Measurements from ENCODE around the gene ALK. TPM values are rescaled to one million over a fixed set of nuclear protein-coding genes. Genes with fewer than 3 reads are reported as not detected.

Gene ALK
- total and polyA plus RNA-seq, 3 experiments from 2014 or later: not detected

DNA sequence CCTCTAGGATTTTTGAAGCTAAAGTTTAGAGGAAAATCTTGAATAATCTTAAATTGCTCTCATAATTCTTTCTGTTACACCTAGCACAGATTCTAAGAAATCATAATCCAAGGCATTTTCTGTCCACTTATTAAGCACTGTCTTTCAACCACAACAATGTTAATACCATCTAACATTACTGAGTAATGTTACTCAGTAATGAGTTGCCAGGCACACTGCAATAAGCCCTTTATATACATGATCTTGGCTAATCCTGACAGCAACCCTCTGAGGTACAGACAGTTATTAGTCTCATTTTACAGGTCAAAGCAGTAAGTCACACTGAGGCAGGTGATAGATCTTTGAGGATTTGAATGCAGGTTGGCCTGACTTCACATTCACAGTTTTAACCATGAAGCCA lies 291.9 kb downstream of the ALK start:
- Histone ChIP-seq H3K36me3 (ENCODE audit: insufficient read depth, low read length) (no peaks in the 10 kb centered on the region), H3K9me3 (ENCODE audit: low read length) (no peaks in the 10 kb centered on the region), H3K27ac (ENCODE audit: low read depth, low read length) (no peak overlapping the region), H3K4me1 (ENCODE audit: insufficient read depth, low read length) (no peaks in the 10 kb centered on the region), H3K27me3 (ENCODE audit: insufficient read depth, low read length, poor library complexity, severe bottlenecking) (no peaks in the 10 kb centered on the region), H3K4me3 (ENCODE audit: low read length) (no peak overlapping the region)
- no peaks in the 10 kb centered on the region for H3K36me3 Mint-ChIP-seq
- ChIA-PET CTCF (no interaction called here), POLR2A (no interaction called here)
- no peaks in the 10 kb centered on the region for H3K4me1 Mint-ChIP-seq
- H3K27me3 Mint-ChIP-seq: peaks cover 12 to 36% of the 10 kb centered on the region in 2 donors
- no peak overlapping the region for H3K27ac Mint-ChIP-seq
- no peak for DNase-seq
- peaks cover 0 to 7% (median 0%) of the 10 kb centered on the region in 5 donors for H3K9me3 Mint-ChIP-seq
- no peak overlapping the region for H3K4me3 Mint-ChIP-seq

GRCh38 chr2:29628862-29629261 lies 292.5 kb downstream of the ALK start:
- CTCF ChIA-PET: no interaction called here

DNA sequence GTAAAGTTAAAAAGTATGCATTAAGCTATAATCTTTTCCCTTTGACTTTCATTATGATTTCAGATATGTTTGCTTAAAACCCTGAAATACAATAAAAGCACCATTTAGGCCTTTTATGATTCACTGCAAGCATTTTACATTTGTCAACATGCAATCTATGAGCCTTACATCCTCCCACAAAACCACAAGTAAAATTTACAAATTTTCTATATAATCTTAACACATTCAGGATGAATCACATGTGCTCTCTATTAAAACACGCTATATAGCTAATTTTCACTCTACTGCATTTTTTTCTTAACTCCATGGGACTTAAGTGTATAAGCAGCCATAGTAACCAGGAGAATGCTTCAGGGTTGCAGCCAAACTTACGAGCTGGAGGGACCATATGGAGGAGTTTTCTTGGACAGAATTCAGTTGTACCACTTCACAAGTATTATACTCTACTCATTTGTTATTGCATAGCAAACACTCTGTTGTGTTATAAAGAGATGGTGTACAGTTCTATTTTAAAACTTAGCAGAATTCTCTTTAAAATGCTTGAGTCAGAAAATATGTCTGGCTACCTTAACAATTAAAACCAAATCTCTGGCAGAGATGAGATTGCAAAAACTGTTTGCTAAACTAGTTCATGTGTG lies 293.2 kb downstream of the ALK start:
- no peak overlapping the region for H3K27ac Mint-ChIP-seq
- Histone ChIP-seq H3K4me1 (ENCODE audit: insufficient read depth, low read length) (no peaks in the 10 kb centered on the region), H3K4me3 (ENCODE audit: low read length) (no peak overlapping the region), H3K27me3 (ENCODE audit: insufficient read depth, low read length, poor library complexity, severe bottlenecking) (no peaks in the 10 kb centered on the region), H3K36me3 (ENCODE audit: insufficient read depth, low read length) (no peaks in the 10 kb centered on the region), H3K9me3 (ENCODE audit: low read length) (no peaks in the 10 kb centered on the region), H3K27ac (ENCODE audit: low read depth, low read length) (no peak overlapping the region)
- ChIA-PET CTCF (no interaction called here), POLR2A (no interaction called here)
- peaks cover 14 to 35% of the 10 kb centered on the region in 2 donors for H3K27me3 Mint-ChIP-seq
- no peaks in the 10 kb centered on the region for H3K4me1 Mint-ChIP-seq
- no peak for DNase-seq
- H3K36me3 Mint-ChIP-seq: no peaks in the 10 kb centered on the region
- H3K9me3 Mint-ChIP-seq: peaks cover 0 to 7% (median 0%) of the 10 kb centered on the region in 5 donors
- no peak overlapping the region for H3K4me3 Mint-ChIP-seq

More at GRCh38 chr2:29628862-29629261, 292.5 kb downstream of the ALK start:
- Mint-ChIP-seq H3K27ac (no peak overlapping the region), H3K36me3 (no peaks in the 10 kb centered on the region), H3K27me3 (peaks cover 12 to 36% of the 10 kb centered on the region in 2 donors), H3K4me3 (no peak overlapping the region), H3K9me3 (peaks cover 0 to 7% (median 0%) of the 10 kb centered on the region in 5 donors), H3K4me1 (no peaks in the 10 kb centered on the region)
- Histone ChIP-seq H3K4me3 (ENCODE audit: low read length) (no peak overlapping the region), H3K27me3 (ENCODE audit: insufficient read depth, low read length, poor library complexity, severe bottlenecking) (no peaks in the 10 kb centered on the region), H3K4me1 (ENCODE audit: insufficient read depth, low read length) (no peaks in the 10 kb centered on the region), H3K36me3 (ENCODE audit: insufficient read depth, low read length) (no peaks in the 10 kb centered on the region), H3K9me3 (ENCODE audit: low read length) (no peaks in the 10 kb centered on the region), H3K27ac (ENCODE audit: low read depth, low read length) (no peak overlapping the region)
- POLR2A ChIA-PET: no interaction called here
- no peak for DNase-seq

DNA sequence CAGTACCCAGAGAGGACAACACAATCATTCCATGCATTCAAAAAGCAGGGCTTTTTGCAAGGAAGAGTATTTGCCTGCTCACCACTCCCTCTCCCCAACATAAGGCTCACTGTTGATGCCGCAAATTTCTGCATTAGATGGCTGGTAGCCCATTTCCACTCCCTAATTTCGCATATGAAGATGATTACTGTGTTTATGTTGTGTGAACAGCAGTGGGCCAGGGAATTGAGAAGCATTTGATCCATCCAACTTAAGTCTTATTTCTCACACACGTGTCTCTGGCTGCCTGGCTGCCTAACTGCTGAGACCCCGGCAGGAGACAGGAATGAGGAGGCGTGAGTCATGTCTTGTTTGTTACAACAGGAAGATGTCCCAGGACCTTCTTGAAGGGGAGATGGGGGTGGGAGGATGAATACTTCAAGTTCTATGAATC lies 294.1 kb downstream of the ALK start:
- Mint-ChIP-seq H3K36me3 (no peaks in the 10 kb centered on the region), H3K4me1 (no peaks in the 10 kb centered on the region), H3K4me3 (no peak overlapping the region), H3K27me3 (peaks cover 16 to 30% of the 10 kb centered on the region in 2 donors), H3K27ac (peak overlapping the region in 1 of 8 donors; percentile 43), H3K9me3 (peaks cover 0 to 7% (median 0%) of the 10 kb centered on the region in 5 donors)
- no peaks in the 10 kb centered on the region for H3K36me3 ChIP-seq (ENCODE audit: insufficient read depth, low read length)
- H3K4me3 ChIP-seq (ENCODE audit: low read length): no peak overlapping the region
- no peaks in the 10 kb centered on the region for H3K4me1 ChIP-seq (ENCODE audit: insufficient read depth, low read length)
- ChIA-PET POLR2A (no interaction called here), CTCF (no interaction called here)
- H3K27ac ChIP-seq (ENCODE audit: low read depth, low read length): no peak overlapping the region
- H3K9me3 ChIP-seq (ENCODE audit: low read length): no peaks in the 10 kb centered on the region
- DNase-seq: no peak
- no peaks in the 10 kb centered on the region for H3K27me3 ChIP-seq (ENCODE audit: insufficient read depth, low read length, poor library complexity, severe bottlenecking)

- Mint-ChIP-seq H3K36me3 (no peaks in the 10 kb centered on the region), H3K27me3 (peaks cover 8 to 14% of the 10 kb centered on the region in 2 donors), H3K9me3 (peaks cover 0 to 3% (median 0%) of the 10 kb centered on the region in 5 donors), H3K4me3 (no peak overlapping the region), H3K27ac (no peak overlapping the region), H3K4me1 (no peaks in the 10 kb centered on the region)
- H3K4me1 ChIP-seq (ENCODE audit: insufficient read depth, low read length): no peaks in the 10 kb centered on the region
- no peaks in the 10 kb centered on the region for H3K27me3 ChIP-seq (ENCODE audit: insufficient read depth, low read length, poor library complexity, severe bottlenecking)
- DNase-seq: no peak
- no peaks in the 10 kb centered on the region for H3K36me3 ChIP-seq (ENCODE audit: insufficient read depth, low read length)
- H3K4me3 ChIP-seq (ENCODE audit: low read length): no peak overlapping the region
- POLR2A ChIA-PET: no interaction called here
- H3K9me3 ChIP-seq (ENCODE audit: low read length): no peaks in the 10 kb centered on the region
- CTCF ChIA-PET: no interaction called here
- H3K27ac ChIP-seq (ENCODE audit: low read depth, low read length): no peak overlapping the region
Observed at GRCh38 chr2:29620890-29621289, 300.5 kb downstream of the ALK start.

GRCh38 chr2:29619689-29620088 lies 301.7 kb downstream of the ALK start:
- Histone ChIP-seq H3K4me3 (ENCODE audit: low read length) (no peak overlapping the region), H3K9me3 (ENCODE audit: low read length) (no peaks in the 10 kb centered on the region), H3K4me1 (ENCODE audit: insufficient read depth, low read length) (no peaks in the 10 kb centered on the region), H3K36me3 (ENCODE audit: insufficient read depth, low read length) (no peaks in the 10 kb centered on the region), H3K27ac (ENCODE audit: low read depth, low read length) (no peak overlapping the region), H3K27me3 (ENCODE audit: insufficient read depth, low read length, poor library complexity, severe bottlenecking) (no peaks in the 10 kb centered on the region)
- POLR2A ChIA-PET: no interaction called here
- Mint-ChIP-seq H3K4me3 (no peak overlapping the region), H3K27me3 (peaks cover 13% of the 10 kb centered on the region in 2 donors), H3K9me3 (peaks cover 0 to 3% (median 0%) of the 10 kb centered on the region in 5 donors), H3K27ac (no peak overlapping the region), H3K4me1 (no peaks in the 10 kb centered on the region), H3K36me3 (no peaks in the 10 kb centered on the region)
- no peak for DNase-seq
- CTCF ChIA-PET: no interaction called here

DNA sequence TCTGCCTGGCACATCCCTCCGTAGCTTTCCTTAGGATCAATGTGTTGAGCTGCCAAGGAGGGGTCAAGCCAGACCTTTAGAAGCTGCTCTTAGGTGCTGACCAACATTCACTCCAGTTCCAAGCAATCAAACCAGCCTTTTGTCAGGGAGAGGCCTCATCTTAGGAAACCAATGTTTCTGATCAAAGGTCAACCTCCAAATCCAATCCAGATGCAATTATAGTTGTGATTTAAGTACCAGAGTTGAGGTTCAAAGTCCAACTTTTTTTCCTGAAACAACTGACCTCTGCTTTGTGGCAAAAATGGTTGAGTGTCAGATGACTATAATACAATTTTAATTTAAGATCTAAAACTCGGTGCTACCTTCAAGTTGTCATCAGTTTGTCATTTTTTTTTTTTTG lies 303.4 kb downstream of the ALK start:
- Mint-ChIP-seq H3K4me1 (no peaks in the 10 kb centered on the region), H3K27ac (no peak overlapping the region), H3K9me3 (peaks cover 0 to 3% (median 0%) of the 10 kb centered on the region in 5 donors), H3K4me3 (no peak overlapping the region), H3K27me3 (peaks cover 13 to 26% of the 10 kb centered on the region in 2 donors), H3K36me3 (no peaks in the 10 kb centered on the region)
- DNase-seq: no peak
- H3K27me3 ChIP-seq (ENCODE audit: insufficient read depth, low read length, poor library complexity, severe bottlenecking): no peaks in the 10 kb centered on the region
- H3K27ac ChIP-seq (ENCODE audit: low read depth, low read length): no peak overlapping the region
- no peaks in the 10 kb centered on the region for H3K36me3 ChIP-seq (ENCODE audit: insufficient read depth, low read length)
- no peaks in the 10 kb centered on the region for H3K4me1 ChIP-seq (ENCODE audit: insufficient read depth, low read length)
- ChIA-PET CTCF (no interaction called here), POLR2A (no interaction called here)
- H3K4me3 ChIP-seq (ENCODE audit: low read length): no peak overlapping the region
- no peaks in the 10 kb centered on the region for H3K9me3 ChIP-seq (ENCODE audit: low read length)

GRCh38 chr2:29617351-29617750 lies 304.0 kb downstream of the ALK start:
- DNase-seq: no peak
- H3K4me3 ChIP-seq (ENCODE audit: low read length): no peak overlapping the region
- no peaks in the 10 kb centered on the region for H3K4me1 ChIP-seq (ENCODE audit: insufficient read depth, low read length)
- Mint-ChIP-seq H3K9me3 (peaks cover 0 to 2% (median 0%) of the 10 kb centered on the region in 5 donors), H3K27ac (no peak overlapping the region), H3K27me3 (peaks cover 12 to 23% of the 10 kb centered on the region in 2 donors), H3K36me3 (no peaks in the 10 kb centered on the region), H3K4me1 (no peaks in the 10 kb centered on the region), H3K4me3 (no peak overlapping the region)
- H3K27me3 ChIP-seq (ENCODE audit: insufficient read depth, low read length, poor library complexity, severe bottlenecking): no peaks in the 10 kb centered on the region
- H3K27ac ChIP-seq (ENCODE audit: low read depth, low read length): no peak overlapping the region
- ChIA-PET POLR2A (no interaction called here), CTCF (interaction anchor here (0.9 kb wide), 1 partner anchor 15 kb away, joined by 3 read pairs; no protein-coding TSS in a partner anchor)
- no peaks in the 10 kb centered on the region for H3K9me3 ChIP-seq (ENCODE audit: low read length)
- no peaks in the 10 kb centered on the region for H3K36me3 ChIP-seq (ENCODE audit: insufficient read depth, low read length)
